Smooth muscle cell (in vitro differentiated cells): Measurements from ENCODE around the gene THAP3. TPM values are rescaled to one million over a fixed set of nuclear protein-coding genes. Genes with fewer than 3 reads are reported as not detected.

Source experiments
- DNase-seq: peaks from one replicate; lab custom pipeline; 2025; ENCODE audit not compliant: unreplicated experiment; lab: John Stamatoyannopoulos, UW
- H2AFZ ChIP-seq: fragments of 200-600 bp; sonication (generic); 2 replicates; pipeline ENCODE4 v1.6.0; 2016; ENCODE audit warnings: antibody characterized with exemption, low read depth, mild to moderate bottlenecking
- H3F3A ChIP-seq: fragments of 200-600 bp; sonication (generic); 2 replicates; pipeline ENCODE4 v1.6.0; 2017; ENCODE audit warnings: antibody characterized with exemption, low read depth
- H3K27ac ChIP-seq: fragments of 200-600 bp; sonication (generic); 2 replicates; pipeline ENCODE4 v1.5.1; 2016; ENCODE audit warnings: low read depth, mild to moderate bottlenecking
- H3K27me3 ChIP-seq: fragments of 200-600 bp; sonication (generic); 2 replicates; pipeline ENCODE4 v1.6.1; 2016; ENCODE audit warnings: low read depth, mild to moderate bottlenecking
- H3K36me3 ChIP-seq: fragments of 200-600 bp; sonication (generic); 2 replicates; pipeline ENCODE4 v1.5.1; 2016; ENCODE audit warnings: low read depth
- H3K4me1 ChIP-seq: fragments of 200-600 bp; sonication (generic); 2 replicates; pipeline ENCODE4 v1.5.1; 2016; ENCODE audit warnings: low read depth
- H3K4me2 ChIP-seq: fragments of 200-600 bp; sonication (generic); 2 replicates; pipeline ENCODE4 v1.6.0; 2016; ENCODE audit warnings: mild to moderate bottlenecking
- H3K4me3 ChIP-seq: fragments of 200-600 bp; sonication (generic); 2 replicates; pipeline ENCODE4 v1.5.1; 2016; ENCODE audit warnings: mild to moderate bottlenecking
- H3K79me2 ChIP-seq: fragments of 200-600 bp; sonication (generic); 2 replicates; pipeline ENCODE4 v1.6.0; 2016; ENCODE audit warnings: low read depth, mild to moderate bottlenecking
- H3K9ac ChIP-seq: fragments of 200-600 bp; sonication (generic); 2 replicates; pipeline ENCODE4 v1.6.0; 2016; ENCODE audit warnings: low read depth
- H3K9me3 ChIP-seq: fragments of 200-600 bp; sonication (generic); replicated peaks from 2 replicates; pipeline ENCODE4 v1.5.1; 2016; ENCODE audit warnings: low read depth
- H4K20me1 ChIP-seq: fragments of 200-600 bp; sonication (generic); 2 replicates; pipeline ENCODE4 v1.6.0; 2016; ENCODE audit warnings: low read depth
- CTCF ChIP-seq: fragments of 200-600 bp; sonication (generic); IDR thresholded peaks from 2 replicates; pipeline ENCODE4 v1.5.1; 2017; ENCODE audit warnings: borderline replicate concordance, mild to moderate bottlenecking, antibody characterized with exemption; ENCODE audit not compliant: insufficient read depth, poor library complexity, severe bottlenecking
- WGBS: methylation state at CpG from one replicate; pipeline ENCODE4 v1.1.7; 2016; ENCODE audit warnings: low lambda C conversion rate; 5-methylcytosine and 5-hydroxymethylcytosine counted together
- polyA plus RNA-seq: library from polyadenylated mRNA; unstranded; fragments of >200 nt; fragmentation: Nextera tagmentation; extraction: Ambion mirVana; gene quantifications from 2 replicates; pipeline ENCODE4 v1.2.1, GENCODE V29; 2016
- total RNA-seq: library from RNA; depleted of rRNA; stranded (reverse); fragments of >200 nt; gene quantifications from 2 replicates; pipeline ENCODE4 v1.2.3, GENCODE V29; 2014

Gene THAP3
- total and polyA plus RNA-seq, 2 experiments from 2014 or later = 10.5 to 34.8 TPM

- Histone ChIP-seq H3K27ac (no peak overlapping the region), H3K4me1 (peaks cover 7% of the 10 kb centered on the region)
Measured at GRCh38 chr1:6585081-6585722, 39.5 kb upstream of the THAP3 start.

DNA sequence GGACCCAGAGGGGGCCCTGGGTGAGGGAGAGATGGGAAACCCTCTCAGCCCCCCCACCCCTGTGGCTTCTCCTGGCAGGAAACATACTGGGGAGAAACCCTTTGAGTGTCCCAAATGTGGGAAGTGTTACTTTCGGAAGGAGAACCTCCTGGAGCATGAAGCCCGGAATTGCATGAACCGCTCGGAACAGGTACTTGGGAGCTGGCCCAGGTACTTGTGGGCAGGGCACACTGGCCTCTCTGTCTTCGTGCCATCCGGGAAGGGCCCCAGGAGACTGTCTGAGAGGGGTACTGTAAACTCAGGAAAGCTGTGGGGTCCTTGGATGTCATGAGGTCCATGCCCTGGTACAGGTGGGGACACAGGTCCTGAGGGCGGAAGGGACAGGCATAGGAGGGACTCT lies 38.8 kb upstream of the THAP3 start:
- Histone ChIP-seq H3K79me2 (peaks cover 8% of the 10 kb centered on the region), H3K4me3 (no peak overlapping the region), H2AFZ (no peak overlapping the region), H3F3A (no peaks in the 10 kb centered on the region), H3K27ac (no peak overlapping the region), H3K4me1 (peaks cover 2% of the 10 kb centered on the region), H3K4me2 (no peak overlapping the region), H3K36me3 (no peaks in the 10 kb centered on the region), H4K20me1 (peaks cover 13% of the 10 kb centered on the region), H3K9ac (no peak overlapping the region), H3K9me3 (no peaks in the 10 kb centered on the region), H3K27me3 (no peaks in the 10 kb centered on the region)
- WGBS = 98% methylated on average over 7 of the region's 7 CpGs
- TF ChIP-seq CTCF = no peak
- DNase-seq = no peak

More at GRCh38 chr1:6585081-6585722, 39.5 kb upstream of the THAP3 start:
- Histone ChIP-seq H4K20me1 (peaks cover 8% of the 10 kb centered on the region), H3K4me2 (no peak overlapping the region), H3K79me2 (peaks cover 15% of the 10 kb centered on the region), H3K27me3 (no peaks in the 10 kb centered on the region), H2AFZ (no peak overlapping the region), H3K9ac (no peak overlapping the region), H3K9me3 (no peaks in the 10 kb centered on the region), H3K4me3 (no peak overlapping the region), H3K36me3 (no peaks in the 10 kb centered on the region), H3F3A (no peaks in the 10 kb centered on the region)
- 91% methylated on average over 12 of the region's 12 CpGs for WGBS
- TF ChIP-seq CTCF = no peak
- no peak for DNase-seq

GRCh38 chr1:6586404-6586816 lies 38.3 kb upstream of the THAP3 start:
- Histone ChIP-seq H3F3A (no peaks in the 10 kb centered on the region), H3K9ac (no peak overlapping the region), H3K4me2 (no peak overlapping the region), H2AFZ (no peak overlapping the region), H3K36me3 (no peaks in the 10 kb centered on the region), H4K20me1 (peaks cover 17% of the 10 kb centered on the region), H3K27me3 (no peaks in the 10 kb centered on the region), H3K4me3 (no peak overlapping the region), H3K79me2 (peaks cover 4% of the 10 kb centered on the region), H3K4me1 (no peaks in the 10 kb centered on the region), H3K9me3 (no peaks in the 10 kb centered on the region), H3K27ac (no peak overlapping the region)
- WGBS = 95% methylated on average over 8 of the region's 11 CpGs
- no peak for TF ChIP-seq CTCF
- DNase-seq = no peak

- Histone ChIP-seq H3K4me3 (no peak overlapping the region), H3F3A (no peaks in the 10 kb centered on the region), H3K27ac (no peak overlapping the region), H3K9me3 (no peaks in the 10 kb centered on the region), H3K9ac (no peak overlapping the region), H3K27me3 (no peaks in the 10 kb centered on the region), H4K20me1 (peaks cover 21% of the 10 kb centered on the region), H3K79me2 (peaks cover 4% of the 10 kb centered on the region), H3K36me3 (no peaks in the 10 kb centered on the region), H3K4me2 (no peak overlapping the region), H3K4me1 (no peaks in the 10 kb centered on the region), H2AFZ (no peak overlapping the region)
- WGBS = 92% methylated on average over 13 of the region's 13 CpGs
- no peak for DNase-seq
- TF ChIP-seq CTCF = no peak
Measured at GRCh38 chr1:6587261-6588005, 37.2 kb upstream of the THAP3 start.
